Gastrocnemius medialis (tissue), 4 donors: Measurements from ENCODE around the gene SPAG5. TPM values are rescaled to one million over a fixed set of nuclear protein-coding genes. Genes with fewer than 3 reads are reported as not detected.
A peak's percentile ranks its signal among the peaks of the same experiment; 100 is the strongest.

Source experiments
- ATAC-seq, 2 donors: fragments of 150-250 bp; one replicate each; pipeline ENCODE4 v1.9.1; 2016
- DNase-seq, 2 donors: peaks; one replicate each; pipeline ENCODE4 v3.0.0-alpha.2; 2019
- H3K27ac ChIP-seq, 4 donors: fragments of 200-600 bp; sonication (generic); 1 replicate in 1 of 4; 2 replicates in 3 of 4; pipeline ENCODE4 v1.5.1; 2016 to 2018; ENCODE audit warnings: mild to moderate bottlenecking in 2 of 4, moderate library complexity in 1 of 4
- H3K27me3 ChIP-seq, 3 donors: fragments of 200-600 bp; sonication (generic) in 2 of 3; 1 replicate in 1 of 3; 2 replicates in 2 of 3; pipeline versions ENCODE4 v1.5.1 to v1.6.0; 2016 to 2019; ENCODE audit warnings: mild to moderate bottlenecking in 1 of 3, moderate library complexity in 1 of 3
- H3K36me3 ChIP-seq, 2 donors: fragments of 200-600 bp; sonication (generic) in 1 of 2; one replicate each; pipeline ENCODE4 v1.5.1; 2017 to 2018
- H3K4me1 ChIP-seq, 2 donors: fragments of 200-600 bp; sonication (generic) in 1 of 2; one replicate each; pipeline ENCODE4 v1.5.1; 2016 to 2017; ENCODE audit warnings: mild to moderate bottlenecking in 2 of 2
- H3K4me3 ChIP-seq, 4 donors: fragments of 200-600 bp; sonication (generic) in 3 of 4; 1 replicate in 1 of 4; 2 replicates in 3 of 4; pipeline ENCODE4 v1.5.1; 2016 to 2019; ENCODE audit warnings: mild to moderate bottlenecking in 2 of 4
- H3K9me3 ChIP-seq, 3 donors: fragments of 200-600 bp; sonication (generic) in 2 of 3; 1 replicate in 1 of 3; 2 replicates in 2 of 3; pipeline ENCODE4 v1.5.1; 2016 to 2019
- CTCF ChIP-seq, 5 experiments: fragments of 450-650 bp in 3 of 5; fragments of 200-600 bp in 2 of 5; sonication (generic) in 2 of 5; IDR thresholded peaks in 4 of 5; conservative IDR thresholded peaks in 1 of 5; 1 replicate in 4 of 5; 2 replicates in 1 of 5; pipeline ENCODE4 v1.5.1; 2016 to 2019; ENCODE audit warnings: antibody characterized with exemption in 5 of 5, mild to moderate bottlenecking in 3 of 5, moderate library complexity in 3 of 5
- POLR2A ChIP-seq, 2 donors: fragments of 450-650 bp; IDR thresholded peaks; one replicate each; pipeline ENCODE4 v1.6.1; 2017; ENCODE audit warnings: antibody characterized with exemption in 2 of 2, mild to moderate bottlenecking in 2 of 2, moderate library complexity in 2 of 2
- in situ Hi-C, 4 donors: fragments of 200-750 bp; cut with MboI; loops; one replicate each; pipeline versions ENCODE4 v1.15.0 to v1.8.0; 2017; ENCODE audit warnings: low sequenced_read_pairs in 4 of 4
- intact Hi-C: fragments of 100-400 bp; cut with DNase I; formaldehyde crosslinking; loops from one replicate; pipeline ENCODE4 v1.15.1; 2023; ENCODE audit warnings: low total_unique reads
- total RNA-seq, 4 donors: library from RNA; depleted of rRNA; stranded (reverse); fragments of >200 nt; gene quantifications; one replicate each; pipeline versions ENCODE4 v1.1.0 to v1.2.3, GENCODE V29; 2016

SPAG5 gene
- total RNA-seq, 4 donors from 2014 or later, result 0.41 to 1.5 (median 0.96) TPM

DNA sequence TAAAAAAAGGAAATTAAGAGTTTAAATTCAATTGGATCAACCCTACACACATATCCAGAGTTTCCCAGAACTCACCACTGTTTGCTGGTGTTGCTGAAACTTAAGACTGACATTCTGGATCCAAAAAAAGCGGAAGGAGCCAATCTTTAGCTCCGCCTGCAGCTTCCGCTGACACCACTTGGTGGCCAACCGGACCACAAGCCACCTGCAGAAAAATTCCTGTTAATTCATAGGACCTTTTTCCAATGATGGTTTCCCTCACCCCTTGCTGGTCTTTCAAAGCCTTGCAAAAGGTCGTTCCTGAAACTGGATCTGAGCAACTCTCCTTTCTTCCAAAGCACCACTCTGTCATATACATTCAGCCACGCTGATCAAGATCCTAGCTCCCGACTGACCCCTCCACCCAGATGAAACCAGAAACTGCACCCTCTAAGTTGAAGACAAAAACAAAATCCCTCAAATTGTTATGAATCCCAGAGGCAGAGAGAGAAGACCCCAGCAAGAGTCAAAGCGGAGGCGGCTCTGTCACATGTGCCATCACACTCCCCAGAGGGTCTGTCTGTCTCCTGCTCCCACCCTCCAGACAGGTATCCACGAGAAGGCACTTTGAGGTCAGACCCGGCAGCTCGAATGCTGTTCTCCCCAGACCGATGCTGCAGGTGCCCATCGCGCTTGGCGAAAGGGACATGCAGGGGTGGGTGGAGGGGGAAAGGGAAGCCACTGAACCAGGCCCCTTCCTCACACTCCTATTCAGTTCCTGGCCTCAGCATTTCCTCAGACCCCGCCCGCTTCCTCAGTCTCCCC lies 45.4 kb upstream of the SPAG5 start:
- Histone ChIP-seq H3K9me3 (no peaks in the 10 kb centered on the region), H3K4me3 (peak overlapping the region; percentile 78 to 92 (median 90)), H3K27me3 (no peaks in the 10 kb centered on the region), H3K27ac (peak overlapping the region; percentile 90 to 98 (median 96)), H3K4me1 (peaks cover 29 to 33% of the 10 kb centered on the region in 2 donors), H3K36me3 (peaks cover under 1 to 55% of the 10 kb centered on the region in 2 donors)
- DNase-seq (peak in 1 of 2 donors; percentile 39), ATAC-seq (peak; percentile 32 to 38)
- TF ChIP-seq POLR2A (IDR thresholded peaks at IDR 0.05) (peak in 1 of 2 donors; percentile 6), CTCF (IDR thresholded peaks at IDR 0.05 in 4 of 5, conservative IDR thresholded peaks at IDR 0.05 in 1 of 5) (peak in 4 of 5 experiments; percentile 39 to 65 (median 54))
- intact Hi-C loops, result loop anchor here (2.0 kb wide), 2 partner anchors 73 to 75 kb away; partner anchors contain the start of genes PIGS and RPL23A
- in situ Hi-C loops, result no loop called here

GRCh38 chr17:28641579-28641978 lies 42.8 kb upstream of the SPAG5 start:
- no peaks in the 10 kb centered on the region for H3K9me3 ChIP-seq
- no peak for DNase-seq
- no peaks in the 10 kb centered on the region for H3K27me3 ChIP-seq
- H3K36me3 ChIP-seq, result peaks cover 3 to 70% of the 10 kb centered on the region in 2 donors
- no peak overlapping the region for H3K4me3 ChIP-seq
- no peak for TF ChIP-seq POLR2A (IDR thresholded peaks at IDR 0.05)
- TF ChIP-seq CTCF (IDR thresholded peaks at IDR 0.05 in 4 of 5, conservative IDR thresholded peaks at IDR 0.05 in 1 of 5), result no peak
- H3K27ac ChIP-seq, result no peak overlapping the region
- in situ Hi-C loops, result no loop called here
- H3K4me1 ChIP-seq, result peaks cover 23 to 26% of the 10 kb centered on the region in 2 donors
- intact Hi-C loops, result no loop called here
- ATAC-seq, result no peak

GRCh38 chr17:28635506-28635905 lies 36.7 kb upstream of the SPAG5 start:
- Histone ChIP-seq H3K27ac (no peak overlapping the region), H3K36me3 (peaks cover 3 to 100% of the 10 kb centered on the region in 2 donors), H3K27me3 (no peaks in the 10 kb centered on the region), H3K4me3 (no peak overlapping the region), H3K4me1 (no peaks in the 10 kb centered on the region), H3K9me3 (no peaks in the 10 kb centered on the region)
- intact Hi-C loops, result no loop called here
- in situ Hi-C loops, result no loop called here
- ATAC-seq (no peak), DNase-seq (no peak)
- TF ChIP-seq POLR2A (IDR thresholded peaks at IDR 0.05), result no peak

DNA sequence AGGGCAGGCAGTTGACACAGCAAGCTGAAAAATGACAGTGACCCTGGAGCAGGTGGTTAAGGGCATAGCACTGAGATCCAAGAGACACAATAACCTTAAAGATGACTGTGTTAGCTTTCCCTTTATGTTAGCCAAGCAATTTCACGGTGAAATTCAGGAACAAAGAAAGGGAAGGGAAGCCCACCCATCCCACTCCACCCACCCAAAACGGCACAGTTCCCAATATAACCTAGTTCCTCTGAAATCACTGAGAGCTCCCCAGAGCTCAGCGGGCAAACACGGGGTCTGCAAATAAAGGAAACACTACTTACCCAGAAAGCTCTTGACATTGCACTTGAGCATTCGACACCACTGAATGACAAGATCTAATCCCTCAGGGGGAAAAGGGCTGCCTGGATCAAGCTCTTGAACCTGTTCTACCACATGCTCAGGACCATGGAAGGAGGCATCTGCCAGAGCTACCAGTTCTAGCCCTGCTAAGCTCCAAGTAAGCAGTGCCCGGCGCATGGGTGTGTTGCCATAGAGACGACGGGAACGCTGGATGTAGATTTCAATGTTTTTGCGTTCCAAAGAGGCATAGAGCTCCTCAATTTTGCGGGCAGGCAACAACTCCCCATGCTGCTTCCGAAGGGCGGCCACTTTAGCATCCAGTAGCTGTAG lies 35.5 kb upstream of the SPAG5 start:
- peaks cover 3 to 100% of the 10 kb centered on the region in 2 donors for H3K36me3 ChIP-seq
- intact Hi-C loops (no loop called here), in situ Hi-C loops (no loop called here)
- H3K9me3 ChIP-seq, result no peaks in the 10 kb centered on the region
- H3K27ac ChIP-seq, result no peak overlapping the region
- no peak for DNase-seq
- TF ChIP-seq POLR2A (IDR thresholded peaks at IDR 0.05), result no peak
- no peak for ATAC-seq
- H3K4me1 ChIP-seq, result no peaks in the 10 kb centered on the region
- no peaks in the 10 kb centered on the region for H3K27me3 ChIP-seq
- H3K4me3 ChIP-seq, result no peak overlapping the region

DNA sequence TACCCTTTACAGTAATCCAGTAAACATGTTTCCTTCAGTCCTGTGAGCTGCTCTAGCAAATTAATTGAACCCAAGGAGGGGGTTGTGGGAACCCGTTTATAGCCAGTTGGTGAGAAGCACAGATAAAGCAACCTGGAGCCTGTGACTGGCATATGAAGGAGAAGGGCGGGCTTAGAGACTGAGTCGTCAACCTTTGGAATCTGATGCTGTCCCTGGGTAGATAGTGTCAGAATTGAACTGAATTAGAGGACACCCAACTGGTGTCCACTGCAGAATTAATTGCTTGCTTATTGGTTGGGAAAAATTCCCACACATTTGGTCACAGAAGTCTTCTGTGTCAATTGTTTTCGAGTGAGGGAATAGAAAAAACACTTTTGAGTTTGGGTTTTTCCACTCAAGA lies 28.0 kb upstream of the SPAG5 start:
- no peak for ATAC-seq
- in situ Hi-C loops (no loop called here), intact Hi-C loops (no loop called here)

More for the DNA sequence above, 28.0 kb upstream of the SPAG5 start:
- Histone ChIP-seq H3K9me3 (no peaks in the 10 kb centered on the region), H3K27ac (no peak overlapping the region), H3K4me3 (no peak overlapping the region), H3K4me1 (peaks cover 0 to 18% of the 10 kb centered on the region in 2 donors), H3K36me3 (peaks cover 0 to 77% of the 10 kb centered on the region in 2 donors), H3K27me3 (no peaks in the 10 kb centered on the region)
- no peak for DNase-seq
- TF ChIP-seq POLR2A (IDR thresholded peaks at IDR 0.05) (no peak), CTCF (IDR thresholded peaks at IDR 0.05 in 4 of 5, conservative IDR thresholded peaks at IDR 0.05 in 1 of 5) (no peak)
